Measurements from ENCODE around the gene GARRE1.
A peak's percentile ranks its signal among the peaks of the same experiment; 100 is the strongest.

Gene GARRE1

GRCh38 chr19:34254698-34255432, 511 bp downstream of the GARRE1 start:
- peak overlapping the region; percentile 67 to 85 (median 78) for H3K27ac ChIP-seq
- peaks cover 6 to 21% (median 13%) of the 10 kb centered on the region in 10 experiments; a peak in 18 of 20 replicates for H3K4me1 ChIP-seq
- no peaks in the 10 kb centered on the region; a peak in 2 of 22 replicates for H3K27me3 ChIP-seq
- no peak for TF ChIP-seq Cebpa-rat (IDR thresholded peaks at IDR 0.05)
- H4K20me1 ChIP-seq: peaks cover 0 to 17% (median 0%) of the 10 kb centered on the region in 11 experiments; a peak in 6 of 22 replicates
- H3K36me3 ChIP-seq: peaks cover 0 to 4% (median 0%) of the 10 kb centered on the region in 11 experiments; a peak in 2 of 22 replicates
- H3K4me2 ChIP-seq: peak overlapping the region; percentile 74 to 98 (median 94)
- peak overlapping the region; percentile 85 to 95 (median 91) for H3K4me3 ChIP-seq
- H3K9ac ChIP-seq: peak overlapping the region; percentile 79 to 93 (median 87)
- peaks cover 0 to 6% (median 0%) of the 10 kb centered on the region in 11 experiments; a peak in 2 of 22 replicates for H3K9me3 ChIP-seq (replicated peaks in 1 of 11)

GRCh38 chr19:34255546-34255945, 1.2 kb downstream of the GARRE1 start:
- peak overlapping the region in 9 of 11 experiments; percentile 84 to 93 (median 87); a peak in 17 of 22 replicates for H3K9ac ChIP-seq

GRCh38 chr19:34256835-34257558, 2.6 kb downstream of the GARRE1 start:
- H3K9ac ChIP-seq: no peak overlapping the region
- no peak for TF ChIP-seq Cebpa-rat (IDR thresholded peaks at IDR 0.05)
- no peaks in the 10 kb centered on the region; a peak in 2 of 22 replicates for H3K27me3 ChIP-seq
- no peak overlapping the region for H3K4me2 ChIP-seq
- no peak overlapping the region for H3K4me3 ChIP-seq
- H4K20me1 ChIP-seq: peaks cover 0 to 29% (median 4%) of the 10 kb centered on the region in 11 experiments; a peak in 8 of 22 replicates
- peaks cover 0 to 9% (median 0%) of the 10 kb centered on the region in 11 experiments; a peak in 2 of 22 replicates for H3K36me3 ChIP-seq
- peaks cover 0 to 8% (median 0%) of the 10 kb centered on the region in 11 experiments; a peak in 2 of 22 replicates for H3K9me3 ChIP-seq (replicated peaks in 1 of 11)
- H3K4me1 ChIP-seq: peaks cover 6 to 22% (median 13%) of the 10 kb centered on the region in 10 experiments; a peak in 18 of 20 replicates
- no peak overlapping the region for H3K27ac ChIP-seq

More at GRCh38 chr19:34255546-34255945, 1.2 kb downstream of the GARRE1 start:
- no peak overlapping the region for H3K27ac ChIP-seq
- peaks cover 0 to 5% (median 0%) of the 10 kb centered on the region in 11 experiments; a peak in 2 of 22 replicates for H3K36me3 ChIP-seq
- no peaks in the 10 kb centered on the region; a peak in 2 of 22 replicates for H3K27me3 ChIP-seq
- H3K4me3 ChIP-seq: peak overlapping the region; percentile 85 to 95 (median 91); a peak in 19 of 20 replicates
- H3K9me3 ChIP-seq (replicated peaks in 1 of 11): peaks cover 0 to 8% (median 0%) of the 10 kb centered on the region in 11 experiments; a peak in 2 of 22 replicates
- H4K20me1 ChIP-seq: peaks cover 0 to 17% (median 0%) of the 10 kb centered on the region in 11 experiments; a peak in 6 of 22 replicates
- peak overlapping the region; percentile 74 to 98 (median 94) for H3K4me2 ChIP-seq
- peaks cover 6 to 22% (median 13%) of the 10 kb centered on the region in 10 experiments; a peak in 18 of 20 replicates for H3K4me1 ChIP-seq
- TF ChIP-seq Cebpa-rat (IDR thresholded peaks at IDR 0.05): no peak

DNA sequence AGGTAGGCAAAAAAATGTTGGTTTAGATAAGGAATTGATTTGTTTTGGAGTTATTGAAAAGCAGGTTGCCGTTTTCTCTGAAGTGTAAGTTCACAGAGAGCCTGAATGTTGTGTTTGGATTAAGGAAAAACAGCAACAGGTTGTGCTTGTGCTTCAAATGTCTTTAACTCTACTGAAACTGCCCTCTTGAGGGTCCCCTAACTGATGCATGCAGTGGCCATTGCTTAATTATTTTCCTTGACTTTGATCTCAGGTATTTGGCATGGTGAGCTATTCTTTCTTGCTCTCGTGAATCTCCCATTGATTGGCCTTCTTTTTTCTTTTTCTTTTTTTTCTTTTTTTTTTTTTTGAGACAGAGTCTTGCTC, 3.2 kb downstream of the GARRE1 start:
- peaks cover 6 to 22% (median 13%) of the 10 kb centered on the region in 10 experiments; a peak in 18 of 20 replicates for H3K4me1 ChIP-seq
- H3K36me3 ChIP-seq: peaks cover 0 to 11% (median 0%) of the 10 kb centered on the region in 11 experiments; a peak in 2 of 22 replicates
- no peaks in the 10 kb centered on the region; a peak in 2 of 22 replicates for H3K27me3 ChIP-seq
- H3K9me3 ChIP-seq (replicated peaks in 1 of 11): peaks cover 0 to 8% (median 0%) of the 10 kb centered on the region in 11 experiments; a peak in 2 of 22 replicates
- no peak overlapping the region for H3K4me3 ChIP-seq
- peaks cover 0 to 29% (median 4%) of the 10 kb centered on the region in 11 experiments; a peak in 8 of 22 replicates for H4K20me1 ChIP-seq
- no peak overlapping the region for H3K4me2 ChIP-seq
- TF ChIP-seq Cebpa-rat (IDR thresholded peaks at IDR 0.05): no peak
- H3K9ac ChIP-seq: no peak overlapping the region
- H3K27ac ChIP-seq: no peak overlapping the region

GRCh38 chr19:34259367-34260095, 5.2 kb downstream of the GARRE1 start:
- H3K9me3 ChIP-seq (replicated peaks in 1 of 11): peaks cover 0 to 8% (median 0%) of the 10 kb centered on the region in 11 experiments; a peak in 2 of 22 replicates
- no peaks in the 10 kb centered on the region; a peak in 2 of 22 replicates for H3K27me3 ChIP-seq
- H3K9ac ChIP-seq: no peak overlapping the region
- no peak overlapping the region for H3K27ac ChIP-seq
- peaks cover 0 to 29% (median 4%) of the 10 kb centered on the region in 11 experiments; a peak in 8 of 22 replicates for H4K20me1 ChIP-seq
- no peak overlapping the region for H3K4me3 ChIP-seq
- H3K4me2 ChIP-seq: peak overlapping the region in 2 of 11 experiments; percentile 8 to 25; a peak in 1 of 22 replicates
- H3K36me3 ChIP-seq: peaks cover 0 to 11% (median 0%) of the 10 kb centered on the region in 11 experiments; a peak in 2 of 22 replicates
- TF ChIP-seq Cebpa-rat (IDR thresholded peaks at IDR 0.05): no peak
- H3K4me1 ChIP-seq: peaks cover 0 to 17% (median 10%) of the 10 kb centered on the region in 10 experiments; a peak in 16 of 20 replicates

DNA sequence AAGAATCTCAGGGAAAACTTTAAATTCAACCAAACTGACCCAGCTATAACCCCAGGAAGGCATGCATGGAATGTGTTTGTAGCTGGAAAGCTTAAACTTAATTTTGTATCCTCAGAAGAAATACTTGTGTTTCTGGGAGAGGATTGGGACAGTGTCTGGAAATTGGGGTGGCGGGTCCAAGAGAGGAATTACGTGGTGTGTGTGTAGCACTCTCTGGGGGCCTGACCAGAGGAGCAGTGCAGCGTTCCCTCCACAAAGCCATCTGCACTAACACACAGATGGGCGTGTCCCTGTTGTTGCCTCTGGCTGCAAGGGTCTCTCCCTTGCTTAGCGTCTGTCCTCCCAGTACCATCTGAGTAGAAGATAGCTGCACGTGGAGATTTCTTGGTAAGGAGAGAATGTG, 6.4 kb downstream of the GARRE1 start:
- Histone ChIP-seq H3K27me3 (no peaks in the 10 kb centered on the region), H3K9me3 (replicated peaks in 1 of 11) (peaks cover 0 to 8% (median 0%) of the 10 kb centered on the region in 11 experiments; a peak in 2 of 22 replicates), H4K20me1 (peaks cover 0 to 32% (median 4%) of the 10 kb centered on the region in 11 experiments; a peak in 8 of 22 replicates), H3K4me3 (no peak overlapping the region), H3K27ac (no peak overlapping the region), H3K4me2 (no peak overlapping the region), H3K4me1 (peaks cover 7 to 20% (median 12%) of the 10 kb centered on the region in 10 experiments; a peak in 19 of 20 replicates), H3K9ac (no peak overlapping the region), H3K36me3 (peaks cover 0 to 14% (median 0%) of the 10 kb centered on the region in 11 experiments; a peak in 3 of 22 replicates)
- no peak for TF ChIP-seq Cebpa-rat (IDR thresholded peaks at IDR 0.05)

DNA sequence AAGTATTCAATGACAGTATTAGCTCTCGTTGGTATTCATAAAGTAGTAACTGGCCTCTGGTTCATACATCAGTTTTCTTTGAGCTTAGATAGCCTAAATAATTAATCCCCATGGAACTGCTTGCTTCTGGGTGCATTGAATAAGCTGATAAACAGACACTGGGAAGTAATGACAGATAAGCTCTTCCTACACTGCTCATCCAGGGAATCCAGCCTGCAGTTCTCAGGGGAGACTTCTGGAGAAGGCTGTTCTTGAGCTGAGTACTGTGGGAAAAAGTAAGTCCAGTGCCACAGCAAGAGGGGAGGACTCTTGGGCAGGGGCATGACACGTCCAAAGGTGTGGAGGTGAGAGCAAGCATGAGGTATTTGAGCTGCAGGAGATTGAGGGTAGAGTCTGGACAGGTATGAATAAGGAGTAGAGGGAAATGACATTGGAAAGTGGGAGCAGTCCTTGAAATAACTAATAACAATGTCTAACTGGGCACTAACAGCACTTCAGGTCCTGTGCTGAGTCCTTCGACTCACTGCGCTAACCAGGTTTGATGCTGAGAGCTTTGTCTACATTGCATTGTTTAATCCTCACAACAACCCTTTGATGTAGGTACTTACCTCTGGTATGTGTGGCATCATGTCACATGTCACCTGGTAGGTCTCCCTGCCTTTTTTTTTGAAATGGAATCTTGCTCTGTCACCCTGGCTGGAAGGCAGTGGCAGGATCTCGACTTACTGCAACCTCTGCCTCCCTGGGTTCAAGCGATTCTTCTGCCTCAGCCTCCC, 7.2 kb downstream of the GARRE1 start:
- H3K4me1 ChIP-seq: peaks cover 5 to 17% (median 10%) of the 10 kb centered on the region in 10 experiments; a peak in 17 of 20 replicates

More for the DNA sequence above, 7.2 kb downstream of the GARRE1 start:
- no peak overlapping the region for H3K27ac ChIP-seq
- H3K4me2 ChIP-seq: no peak overlapping the region
- H3K36me3 ChIP-seq: peaks cover 0 to 16% (median 0%) of the 10 kb centered on the region in 11 experiments; a peak in 3 of 22 replicates
- H4K20me1 ChIP-seq: peaks cover 0 to 33% (median 4%) of the 10 kb centered on the region in 11 experiments; a peak in 8 of 22 replicates
- no peak overlapping the region for H3K4me3 ChIP-seq
- TF ChIP-seq Cebpa-rat (IDR thresholded peaks at IDR 0.05): no peak
- H3K9me3 ChIP-seq (replicated peaks in 1 of 11): peaks cover 0 to 8% (median 0%) of the 10 kb centered on the region in 11 experiments; a peak in 2 of 22 replicates
- H3K9ac ChIP-seq: no peak overlapping the region
- no peaks in the 10 kb centered on the region for H3K27me3 ChIP-seq

All from BLaER1 treated with 17β-estradiol and CSF1 and Interleukin-3, amounts not matched to agents 10 nM and 100 nM (cell line).